Liver (tissue), 9 donors: ENCODE measurements around the gene ENDOU. TPM values are rescaled to one million over a fixed set of nuclear protein-coding genes. Genes with fewer than 3 reads are reported as not detected.

ENCODE experiments used
- DNase-seq: peaks from one replicate; pipeline ENCODE4 v3.0.0-alpha.2; 2017; ENCODE audit warnings: low spot score
- H3K27ac ChIP-seq, 2 donors: one replicate each; pipeline ENCODE4 v1.7.0; 2013; ENCODE audit warnings: inconsistent platforms in 2 of 2, low read length in 2 of 2, control low read depth in 1 of 2, low read depth in 1 of 2, mild to moderate bottlenecking in 1 of 2
- H3K27me3 ChIP-seq, 4 donors: one replicate each; pipeline versions ENCODE4 v1.6.1 to v1.7.0; 2013; ENCODE audit warnings: low read length in 3 of 4, inconsistent platforms in 1 of 4, mild to moderate bottlenecking in 1 of 4, moderate library complexity in 1 of 4; ENCODE audit not compliant: control insufficient read depth in 4 of 4, insufficient read depth in 4 of 4
- H3K36me3 ChIP-seq, 4 donors: one replicate each; pipeline versions ENCODE4 v1.6.1 to v1.7.0; 2013; ENCODE audit warnings: low read length in 3 of 4, mild to moderate bottlenecking in 3 of 4, low read depth in 1 of 4, moderate library complexity in 1 of 4; ENCODE audit not compliant: control insufficient read depth in 4 of 4, insufficient read depth in 3 of 4
- H3K4me1 ChIP-seq, 4 donors: one replicate each; pipeline versions ENCODE4 v1.6.1 to v1.7.0; 2013; ENCODE audit warnings: low read length in 3 of 4, mild to moderate bottlenecking in 3 of 4, moderate library complexity in 1 of 4; ENCODE audit not compliant: control insufficient read depth in 4 of 4, insufficient read depth in 4 of 4
- H3K4me3 ChIP-seq, 3 donors: one replicate each; pipeline versions ENCODE4 v1.6.1 to v1.7.0; 2013; ENCODE audit warnings: low read length in 3 of 3, control low read depth in 1 of 3, low read depth in 1 of 3, mild to moderate bottlenecking in 1 of 3
- H3K9ac ChIP-seq, 2 donors: one replicate each; pipeline ENCODE4 v1.7.0; 2013; ENCODE audit warnings: low read length in 2 of 2, mild to moderate bottlenecking in 2 of 2, moderate library complexity in 2 of 2, control low read depth in 1 of 2, low read depth in 1 of 2
- H3K9me3 ChIP-seq, 4 donors: one replicate each; pipeline versions ENCODE4 v1.6.1 to v1.7.0; 2013; ENCODE audit warnings: low read length in 3 of 4; ENCODE audit not compliant: control insufficient read depth in 4 of 4
- CTCF ChIP-seq: fragments of 150-350 bp; IDR thresholded peaks from 2 replicates; pipeline ENCODE4 v1.5.1; 2017; ENCODE audit warnings: improper control_type of control experiment, low read depth, low read length; ENCODE audit not compliant: missing input control
- EGR1 ChIP-seq, 2 donors: IDR thresholded peaks; 2 replicates each; pipeline ENCODE4 v1.6.1; 2016 to 2018; ENCODE audit warnings: antibody characterized with exemption in 2 of 2, low read depth in 2 of 2
- FOXA1 ChIP-seq: IDR thresholded peaks from 2 replicates; pipeline ENCODE4 v1.6.1; 2016; ENCODE audit warnings: antibody characterized with exemption
- FOXA2 ChIP-seq: IDR thresholded peaks from 2 replicates; pipeline ENCODE4 v1.6.1; 2016; ENCODE audit warnings: antibody characterized with exemption
- GABPA ChIP-seq, 2 donors: IDR thresholded peaks in 1 of 2; conservative IDR thresholded peaks in 1 of 2; 2 replicates each; pipeline ENCODE4 v1.6.1; 2016; ENCODE audit warnings: antibody characterized with exemption in 2 of 2, mild to moderate bottlenecking in 1 of 2, moderate library complexity in 1 of 2
- HNF4A ChIP-seq, 2 donors: conservative IDR thresholded peaks; 2 replicates each; pipeline ENCODE4 v1.6.1; 2016; ENCODE audit warnings: antibody characterized with exemption in 2 of 2, mild to moderate bottlenecking in 2 of 2
- HNF4G ChIP-seq: IDR thresholded peaks from 2 replicates; pipeline ENCODE4 v1.6.1; 2016; ENCODE audit warnings: antibody characterized with exemption
- JUND ChIP-seq, 2 donors: IDR thresholded peaks; 2 replicates each; pipeline ENCODE4 v1.6.1; 2016; ENCODE audit warnings: antibody characterized with exemption in 2 of 2
- NR2F2 ChIP-seq: IDR thresholded peaks from 2 replicates; pipeline ENCODE4 v1.6.1; 2016; ENCODE audit warnings: antibody characterized with exemption
- RAD21 ChIP-seq, 2 donors: IDR thresholded peaks; 2 replicates each; pipeline ENCODE4 v1.6.1; 2016; ENCODE audit warnings: antibody characterized with exemption in 2 of 2, mild to moderate bottlenecking in 2 of 2
- RXRA ChIP-seq, 2 donors: IDR thresholded peaks; 2 replicates each; pipeline ENCODE4 v1.6.1; 2017 to 2018; ENCODE audit warnings: antibody characterized with exemption in 2 of 2, mild to moderate bottlenecking in 1 of 2
- SP1 ChIP-seq: IDR thresholded peaks from 2 replicates; pipeline ENCODE4 v1.6.1; 2018; ENCODE audit warnings: antibody characterized with exemption, mild to moderate bottlenecking
- TAF1 ChIP-seq: conservative IDR thresholded peaks from 2 replicates; pipeline ENCODE4 v1.6.1; 2016; ENCODE audit warnings: antibody characterized with exemption, mild to moderate bottlenecking
- YY1 ChIP-seq: IDR thresholded peaks from 2 replicates; pipeline ENCODE4 v1.6.1; 2016; ENCODE audit warnings: antibody characterized with exemption, mild to moderate bottlenecking
- WGBS: extraction: QIAGEN DNeasy Blood & Tissue Kit; methylation state at CpG from one replicate; pipeline ENCODE4 v1.1.7; 2013; 5-methylcytosine and 5-hydroxymethylcytosine counted together
- polyA plus RNA-seq, 2 donors: library from polyadenylated mRNA; stranded (reverse) in 1 of 2; unstranded in 1 of 2; fragments of 200-250 nt in 1 of 2; fragments of >200 nt in 1 of 2; fragmentation: Nextera tagmentation in 1 of 2; extraction: Ambion mirVana in 1 of 2; gene quantifications; one replicate each; pipeline versions ENCODE4 v1.2.1 to v1.2.3, GENCODE V29; 2013 to 2015
- total RNA-seq, 2 donors: library from RNA; depleted of rRNA; stranded (reverse); fragments of >200 nt; gene quantifications; one replicate each; pipeline ENCODE4 v1.2.3, GENCODE V29; 2014
- TF ChIP-seq, protein P1 (sequence below): IDR thresholded peaks from 2 replicates; pipeline ENCODE4 v1.6.1; 2016; ENCODE audit warnings: antibody characterized with exemption
- TF ChIP-seq, protein P2 (sequence below): IDR thresholded peaks from 2 replicates; pipeline ENCODE4 v1.6.1; 2016; ENCODE audit warnings: antibody characterized with exemption, mild to moderate bottlenecking
- TF ChIP-seq, protein P3 (sequence below): IDR thresholded peaks from 2 replicates; pipeline ENCODE4 v1.6.1; 2016; ENCODE audit warnings: antibody characterized with exemption
- TF ChIP-seq, protein P4 (sequence below): IDR thresholded peaks from 2 replicates; pipeline ENCODE4 v1.6.1; 2016; ENCODE audit warnings: antibody characterized with exemption
- donor health status: healthy.
- donor health status: healthy.
- donor health status: healthy.
- donor health status: healthy.
- donor health status: healthy.

ENDOU gene
- total and polyA plus RNA-seq, 4 donors, result 0.25 TPM; not detected in 3

- no peaks in the 10 kb centered on the region for H3K27me3 ChIP-seq
- H3K9me3 ChIP-seq, result no peaks in the 10 kb centered on the region
- H3K27ac ChIP-seq, result no peak overlapping the region
- TF ChIP-seq CTCF (no peak), RXRA (IDR thresholded peaks at IDR 0.05) (no peak), TAF1 (no peak), RAD21 (IDR thresholded peaks at IDR 0.05) (no peak), HNF4A (conservative IDR thresholded peaks at IDR 0.05) (no peak), HNF4G (no peak), YY1 (no peak), SP1 (no peak), FOXA1 (no peak), NR2F2 (no peak), GABPA (IDR thresholded peaks at IDR 0.05 in 1 of 2, conservative IDR thresholded peaks at IDR 0.05 in 1 of 2) (no peak), EGR1 (IDR thresholded peaks at IDR 0.05; ENCODE audit: low read depth in 2 of 2) (no peak), JUND (IDR thresholded peaks at IDR 0.05) (no peak), FOXA2 (no peak)
- TF ChIP-seq, protein P1, sequence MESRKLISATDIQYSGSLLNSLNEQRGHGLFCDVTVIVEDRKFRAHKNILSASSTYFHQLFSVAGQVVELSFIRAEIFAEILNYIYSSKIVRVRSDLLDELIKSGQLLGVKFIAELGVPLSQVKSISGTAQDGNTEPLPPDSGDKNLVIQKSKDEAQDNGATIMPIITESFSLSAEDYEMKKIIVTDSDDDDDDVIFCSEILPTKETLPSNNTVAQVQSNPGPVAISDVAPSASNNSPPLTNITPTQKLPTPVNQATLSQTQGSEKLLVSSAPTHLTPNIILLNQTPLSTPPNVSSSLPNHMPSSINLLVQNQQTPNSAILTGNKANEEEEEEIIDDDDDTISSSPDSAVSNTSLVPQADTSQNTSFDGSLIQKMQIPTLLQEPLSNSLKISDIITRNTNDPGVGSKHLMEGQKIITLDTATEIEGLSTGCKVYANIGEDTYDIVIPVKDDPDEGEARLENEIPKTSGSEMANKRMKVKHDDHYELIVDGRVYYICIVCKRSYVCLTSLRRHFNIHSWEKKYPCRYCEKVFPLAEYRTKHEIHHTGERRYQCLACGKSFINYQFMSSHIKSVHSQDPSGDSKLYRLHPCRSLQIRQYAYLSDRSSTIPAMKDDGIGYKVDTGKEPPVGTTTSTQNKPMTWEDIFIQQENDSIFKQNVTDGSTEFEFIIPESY, result no peak
- TF ChIP-seq, protein P2, sequence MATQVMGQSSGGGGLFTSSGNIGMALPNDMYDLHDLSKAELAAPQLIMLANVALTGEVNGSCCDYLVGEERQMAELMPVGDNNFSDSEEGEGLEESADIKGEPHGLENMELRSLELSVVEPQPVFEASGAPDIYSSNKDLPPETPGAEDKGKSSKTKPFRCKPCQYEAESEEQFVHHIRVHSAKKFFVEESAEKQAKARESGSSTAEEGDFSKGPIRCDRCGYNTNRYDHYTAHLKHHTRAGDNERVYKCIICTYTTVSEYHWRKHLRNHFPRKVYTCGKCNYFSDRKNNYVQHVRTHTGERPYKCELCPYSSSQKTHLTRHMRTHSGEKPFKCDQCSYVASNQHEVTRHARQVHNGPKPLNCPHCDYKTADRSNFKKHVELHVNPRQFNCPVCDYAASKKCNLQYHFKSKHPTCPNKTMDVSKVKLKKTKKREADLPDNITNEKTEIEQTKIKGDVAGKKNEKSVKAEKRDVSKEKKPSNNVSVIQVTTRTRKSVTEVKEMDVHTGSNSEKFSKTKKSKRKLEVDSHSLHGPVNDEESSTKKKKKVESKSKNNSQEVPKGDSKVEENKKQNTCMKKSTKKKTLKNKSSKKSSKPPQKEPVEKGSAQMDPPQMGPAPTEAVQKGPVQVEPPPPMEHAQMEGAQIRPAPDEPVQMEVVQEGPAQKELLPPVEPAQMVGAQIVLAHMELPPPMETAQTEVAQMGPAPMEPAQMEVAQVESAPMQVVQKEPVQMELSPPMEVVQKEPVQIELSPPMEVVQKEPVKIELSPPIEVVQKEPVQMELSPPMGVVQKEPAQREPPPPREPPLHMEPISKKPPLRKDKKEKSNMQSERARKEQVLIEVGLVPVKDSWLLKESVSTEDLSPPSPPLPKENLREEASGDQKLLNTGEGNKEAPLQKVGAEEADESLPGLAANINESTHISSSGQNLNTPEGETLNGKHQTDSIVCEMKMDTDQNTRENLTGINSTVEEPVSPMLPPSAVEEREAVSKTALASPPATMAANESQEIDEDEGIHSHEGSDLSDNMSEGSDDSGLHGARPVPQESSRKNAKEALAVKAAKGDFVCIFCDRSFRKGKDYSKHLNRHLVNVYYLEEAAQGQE, result no peak
- TF ChIP-seq, protein P3, sequence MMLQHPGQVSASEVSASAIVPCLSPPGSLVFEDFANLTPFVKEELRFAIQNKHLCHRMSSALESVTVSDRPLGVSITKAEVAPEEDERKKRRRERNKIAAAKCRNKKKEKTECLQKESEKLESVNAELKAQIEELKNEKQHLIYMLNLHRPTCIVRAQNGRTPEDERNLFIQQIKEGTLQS, result no peak
- TF ChIP-seq, protein P4, sequence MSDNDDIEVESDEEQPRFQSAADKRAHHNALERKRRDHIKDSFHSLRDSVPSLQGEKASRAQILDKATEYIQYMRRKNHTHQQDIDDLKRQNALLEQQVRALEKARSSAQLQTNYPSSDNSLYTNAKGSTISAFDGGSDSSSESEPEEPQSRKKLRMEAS, result no peak
- 64% methylated on average over 5 of the region's 5 CpGs for WGBS
- no peaks in the 10 kb centered on the region for H3K36me3 ChIP-seq
- no peak for DNase-seq
- H3K4me3 ChIP-seq, result no peak overlapping the region
- no peak overlapping the region for H3K9ac ChIP-seq
- peaks cover 5 to 20% (median 15%) of the 10 kb centered on the region in 4 donors for H3K4me1 ChIP-seq
These were observed 17.3 kb downstream of the ENDOU start for GRCh38 chr12:47707905-47708543.
